Memory B cell (primary cell): ENCODE data around the gene GREM1.

ENCODE experiments used
- ATAC-seq: fragments of 150-1000 bp; cut with Tn5 transposase; 2 replicates; pipeline ENCODE4 v1.10.0; 2021; ENCODE audit warnings: low read depth, mild to moderate bottlenecking, moderate library complexity
- DNase-seq, 2 donors: peaks; one replicate each; pipeline ENCODE4 v3.0.0; 2022; ENCODE audit warnings: low spot score in 2 of 2
- H3K27ac Mint-ChIP-seq: one replicate; pipeline ENCODE4 v1.8.0; 2022; ENCODE audit warnings: mild to moderate bottlenecking, moderate library complexity, mixed read lengths
- H3K27me3 Mint-ChIP-seq: one replicate; pipeline ENCODE4 v1.8.0; 2022; ENCODE audit warnings: mixed read lengths
- H3K36me3 Mint-ChIP-seq: one replicate; pipeline ENCODE4 v1.8.0; 2022; ENCODE audit warnings: mild to moderate bottlenecking, mixed read lengths
- H3K4me1 Mint-ChIP-seq: one replicate; pipeline ENCODE4 v1.8.0; 2022; ENCODE audit warnings: mixed read lengths
- H3K4me3 Mint-ChIP-seq: one replicate; pipeline ENCODE4 v1.8.0; 2022; ENCODE audit warnings: mild to moderate bottlenecking, moderate library complexity, mixed read lengths
- H3K9me3 Mint-ChIP-seq: one replicate; pipeline ENCODE4 v1.8.0; 2022; ENCODE audit warnings: mixed read lengths

GREM1 gene

GRCh38 chr15:32717426-32718226 is at the start of gene GREM1:
Gene GREM1 (plus strand): TSS chr15:32718004. CDS start chr15:32730691, 12,687 bp downstream.
- no peak for DNase-seq
- H3K4me1 Mint-ChIP-seq: peaks cover 20% of the 10 kb centered on the region
- peak within 1 kb of the TSS; percentile 46 for H3K4me3 Mint-ChIP-seq
- no peaks in the 10 kb centered on the region for H3K9me3 Mint-ChIP-seq
- peaks cover 19% of the 10 kb centered on the region for H3K27me3 Mint-ChIP-seq
- H3K27ac Mint-ChIP-seq: peak within 1 kb of the TSS; percentile 9
- ATAC-seq: no peak
- no peaks in the 10 kb centered on the region for H3K36me3 Mint-ChIP-seq

- Mint-ChIP-seq H3K27ac (no peak overlapping the region), H3K4me1 (no peaks in the 10 kb centered on the region), H3K27me3 (no peaks in the 10 kb centered on the region), H3K4me3 (no peak overlapping the region), H3K9me3 (no peaks in the 10 kb centered on the region), H3K36me3 (no peaks in the 10 kb centered on the region)
- ATAC-seq (no peak), DNase-seq (no peak)
Measured at GRCh38 chr15:32668942-32669341, 48.9 kb upstream of the GREM1 start.

- no peak for ATAC-seq
- no peaks in the 10 kb centered on the region for H3K9me3 Mint-ChIP-seq
- no peaks in the 10 kb centered on the region for H3K27me3 Mint-ChIP-seq
- DNase-seq: no peak
- no peak overlapping the region for H3K27ac Mint-ChIP-seq
- H3K4me3 Mint-ChIP-seq: no peak overlapping the region
- H3K4me1 Mint-ChIP-seq: no peaks in the 10 kb centered on the region
- H3K36me3 Mint-ChIP-seq: no peaks in the 10 kb centered on the region
Measured at GRCh38 chr15:32669896-32670611, 47.8 kb upstream of the GREM1 start.

DNA sequence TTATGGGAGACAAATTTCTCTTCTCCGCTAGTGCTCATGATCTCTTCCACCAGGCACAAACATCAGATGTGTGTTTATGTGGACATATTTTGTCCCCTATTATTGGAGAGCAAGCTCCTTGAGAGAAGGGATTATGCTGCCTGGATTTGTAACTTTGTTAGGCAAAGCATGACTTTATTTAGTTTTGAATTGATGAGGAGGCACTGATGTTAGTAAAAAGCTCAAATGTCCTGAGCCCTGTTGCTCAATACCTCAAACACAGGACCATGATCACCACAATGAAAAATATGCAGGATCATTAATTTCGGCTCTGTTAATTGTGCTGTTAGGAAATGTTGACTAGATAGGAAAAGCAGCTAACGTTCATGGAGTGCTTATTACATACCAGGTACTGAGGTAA is 47.2 kb upstream of the GREM1 start:
- no peak overlapping the region for H3K4me3 Mint-ChIP-seq
- H3K4me1 Mint-ChIP-seq: peaks cover 4% of the 10 kb centered on the region
- H3K27me3 Mint-ChIP-seq: no peaks in the 10 kb centered on the region
- no peak for ATAC-seq
- H3K27ac Mint-ChIP-seq: no peak overlapping the region
- no peak for DNase-seq
- no peaks in the 10 kb centered on the region for H3K9me3 Mint-ChIP-seq
- no peaks in the 10 kb centered on the region for H3K36me3 Mint-ChIP-seq

GRCh38 chr15:32671339-32672325 is 46.2 kb upstream of the GREM1 start:
- H3K4me1 Mint-ChIP-seq: peaks cover 5% of the 10 kb centered on the region
- ATAC-seq (no peak), DNase-seq (no peak)
- H3K4me3 Mint-ChIP-seq: no peak overlapping the region
- H3K27me3 Mint-ChIP-seq: no peaks in the 10 kb centered on the region
- no peak overlapping the region for H3K27ac Mint-ChIP-seq
- H3K9me3 Mint-ChIP-seq: no peaks in the 10 kb centered on the region
- H3K36me3 Mint-ChIP-seq: no peaks in the 10 kb centered on the region

DNA sequence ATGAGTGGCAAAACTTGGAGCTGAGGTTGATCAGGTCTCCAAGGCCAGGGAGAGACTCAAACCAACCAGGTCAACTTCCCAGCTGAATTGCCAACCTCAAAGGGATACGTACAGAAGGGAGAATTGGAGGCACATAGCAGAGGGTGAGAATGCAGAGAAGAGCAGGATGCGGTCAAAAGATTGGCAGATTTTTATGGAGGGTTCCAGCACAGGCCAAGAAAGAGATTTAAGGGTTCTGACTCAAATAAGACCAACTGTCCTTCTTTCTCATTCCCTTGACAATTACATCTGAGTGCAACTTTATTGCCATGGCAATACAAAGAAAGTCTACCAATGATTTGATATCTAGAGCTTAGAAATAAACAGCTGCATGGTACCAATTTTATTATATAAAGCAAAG is 43.1 kb upstream of the GREM1 start:
- no peaks in the 10 kb centered on the region for H3K36me3 Mint-ChIP-seq
- H3K4me1 Mint-ChIP-seq: peaks cover 5% of the 10 kb centered on the region
- no peak overlapping the region for H3K27ac Mint-ChIP-seq
- DNase-seq (no peak), ATAC-seq (no peak)
- no peak overlapping the region for H3K4me3 Mint-ChIP-seq
- no peaks in the 10 kb centered on the region for H3K9me3 Mint-ChIP-seq
- H3K27me3 Mint-ChIP-seq: no peaks in the 10 kb centered on the region

DNA sequence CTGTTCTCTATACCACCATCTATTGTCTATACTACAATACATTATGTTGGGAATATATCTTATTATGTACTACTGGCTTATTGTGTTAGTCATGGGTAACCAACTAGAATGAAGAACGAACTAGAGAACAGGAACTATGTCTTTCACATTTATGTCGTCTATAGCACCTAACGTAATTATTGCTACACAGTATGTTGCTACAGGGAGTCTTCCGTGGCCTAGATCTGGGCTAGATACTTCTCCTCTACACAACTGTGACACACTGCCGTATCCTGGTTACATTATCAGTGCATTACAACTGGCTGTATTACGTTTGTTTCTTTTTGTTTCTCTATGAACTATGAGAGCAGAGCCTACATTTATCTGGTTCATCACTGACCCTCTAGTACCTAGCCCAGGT is 42.3 kb upstream of the GREM1 start:
- ATAC-seq (no peak), DNase-seq (no peak)
- no peaks in the 10 kb centered on the region for H3K27me3 Mint-ChIP-seq
- H3K9me3 Mint-ChIP-seq: no peaks in the 10 kb centered on the region
- no peak overlapping the region for H3K4me3 Mint-ChIP-seq
- no peaks in the 10 kb centered on the region for H3K36me3 Mint-ChIP-seq
- H3K4me1 Mint-ChIP-seq: peaks cover 5% of the 10 kb centered on the region
- H3K27ac Mint-ChIP-seq: no peak overlapping the region

DNA sequence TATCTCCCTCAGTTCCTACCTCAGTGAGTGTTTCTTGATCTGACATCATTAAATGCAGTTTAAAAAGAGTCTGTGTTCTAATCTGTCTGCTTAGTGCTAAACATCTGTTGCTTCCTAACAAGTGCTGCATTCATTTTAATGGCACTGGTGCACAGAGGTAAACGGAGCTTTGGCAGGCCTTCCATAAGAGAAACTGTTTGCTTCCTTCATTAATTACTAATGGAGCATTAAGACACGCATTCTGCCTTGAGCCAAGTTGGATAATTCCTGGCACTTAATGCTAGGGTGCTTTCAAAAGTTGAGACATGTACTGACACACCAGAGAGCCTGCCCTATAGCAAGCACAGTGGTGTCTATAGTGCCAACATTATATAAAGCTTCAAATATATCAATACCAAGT is 41.6 kb upstream of the GREM1 start:
- no peak overlapping the region for H3K4me3 Mint-ChIP-seq
- no peaks in the 10 kb centered on the region for H3K36me3 Mint-ChIP-seq
- ATAC-seq: no peak
- H3K27me3 Mint-ChIP-seq: no peaks in the 10 kb centered on the region
- no peaks in the 10 kb centered on the region for H3K9me3 Mint-ChIP-seq
- no peak overlapping the region for H3K27ac Mint-ChIP-seq
- peaks cover 5% of the 10 kb centered on the region for H3K4me1 Mint-ChIP-seq
- no peak for DNase-seq

GRCh38 chr15:32677238-32677750 is 40.5 kb upstream of the GREM1 start:
- Mint-ChIP-seq H3K4me1 (peaks cover 5% of the 10 kb centered on the region), H3K9me3 (no peaks in the 10 kb centered on the region), H3K27ac (no peak overlapping the region), H3K36me3 (no peaks in the 10 kb centered on the region), H3K4me3 (no peak overlapping the region), H3K27me3 (no peaks in the 10 kb centered on the region)
- ATAC-seq (no peak), DNase-seq (no peak)

DNA sequence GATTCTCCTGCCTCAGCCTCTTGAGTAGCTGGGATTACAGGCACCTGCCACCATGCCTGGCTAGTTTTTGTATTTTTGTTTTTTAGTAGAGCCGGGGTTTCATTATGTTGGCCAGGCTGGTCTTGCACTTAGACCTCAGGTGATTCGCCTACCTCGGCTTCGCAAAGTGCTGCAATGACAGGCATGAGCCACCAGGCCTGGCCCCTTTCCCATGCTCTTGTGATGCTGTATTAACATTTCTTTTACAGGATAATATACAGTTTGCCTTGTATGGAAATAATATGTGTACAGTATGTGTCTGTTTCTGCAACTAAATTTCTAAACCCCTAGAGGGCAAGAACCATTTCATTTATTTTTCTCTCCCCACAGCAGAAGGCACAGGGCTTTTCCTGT is 38.5 kb upstream of the GREM1 start:
- H3K9me3 Mint-ChIP-seq: no peaks in the 10 kb centered on the region
- H3K36me3 Mint-ChIP-seq: no peaks in the 10 kb centered on the region
- H3K27me3 Mint-ChIP-seq: no peaks in the 10 kb centered on the region
- no peak overlapping the region for H3K4me3 Mint-ChIP-seq
- no peak overlapping the region for H3K27ac Mint-ChIP-seq
- H3K4me1 Mint-ChIP-seq: peaks cover 5% of the 10 kb centered on the region
- ATAC-seq (no peak), DNase-seq (no peak)

GRCh38 chr15:32682569-32682968 is 35.2 kb upstream of the GREM1 start:
- Mint-ChIP-seq H3K4me1 (no peaks in the 10 kb centered on the region), H3K4me3 (no peak overlapping the region), H3K36me3 (no peaks in the 10 kb centered on the region), H3K27me3 (no peaks in the 10 kb centered on the region), H3K27ac (no peak overlapping the region), H3K9me3 (peaks cover 6% of the 10 kb centered on the region)
- no peak for ATAC-seq
- DNase-seq: no peak

GRCh38 chr15:32682977-32683630 is 34.7 kb upstream of the GREM1 start:
- H3K27ac Mint-ChIP-seq: no peak overlapping the region
- DNase-seq (no peak), ATAC-seq (no peak)
- H3K36me3 Mint-ChIP-seq: no peaks in the 10 kb centered on the region
- no peak overlapping the region for H3K4me3 Mint-ChIP-seq
- H3K9me3 Mint-ChIP-seq: peaks cover 6% of the 10 kb centered on the region
- H3K27me3 Mint-ChIP-seq: peaks cover 2% of the 10 kb centered on the region
- H3K4me1 Mint-ChIP-seq: no peaks in the 10 kb centered on the region

DNA sequence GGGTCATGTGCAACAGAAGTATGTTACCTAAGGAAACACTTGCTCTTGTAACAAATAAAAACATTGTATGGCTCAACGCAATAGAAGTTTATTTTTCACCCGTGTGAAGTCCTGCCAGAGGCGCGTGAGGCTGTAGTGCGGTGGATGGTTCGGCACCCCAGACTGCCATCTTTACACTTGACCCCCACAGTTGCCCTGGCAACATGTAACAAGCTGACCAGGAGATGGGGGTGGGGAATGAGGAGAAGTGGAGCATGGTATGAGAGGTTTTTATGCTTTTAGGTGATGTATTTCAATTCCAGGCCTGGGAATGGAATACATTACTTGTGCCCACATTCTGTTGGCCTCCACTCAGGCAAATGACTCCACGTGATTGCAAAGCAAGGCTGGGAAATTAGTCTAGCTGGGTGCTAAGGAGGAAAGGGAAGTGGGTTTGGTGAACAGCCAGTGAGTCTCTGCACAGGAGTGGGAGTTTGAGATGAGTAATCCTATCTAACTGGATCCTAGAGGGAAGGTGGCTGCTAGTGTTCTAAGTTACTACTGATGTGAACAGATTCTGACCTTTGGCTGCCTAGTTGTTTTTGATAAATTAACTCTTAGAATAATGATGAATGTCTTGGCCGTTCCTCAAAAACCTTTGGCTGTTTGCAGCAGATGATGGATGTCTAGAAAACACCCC is 33.8 kb upstream of the GREM1 start:
- Mint-ChIP-seq H3K9me3 (peaks cover 6% of the 10 kb centered on the region), H3K36me3 (no peaks in the 10 kb centered on the region), H3K4me3 (no peak overlapping the region), H3K4me1 (no peaks in the 10 kb centered on the region), H3K27me3 (peaks cover 2% of the 10 kb centered on the region), H3K27ac (no peak overlapping the region)
- DNase-seq (no peak), ATAC-seq (no peak)
